Breast epithelium (tissue), 3 donors: Measurements from ENCODE around the gene PCDHGA8.

ENCODE experiments used
- CTCF ChIP-seq, 3 donors: fragments of 450-650 bp; IDR thresholded peaks; one replicate each; pipeline ENCODE4 v1.5.1; 2016 to 2017; ENCODE audit warnings: antibody characterized with exemption in 3 of 3, mild to moderate bottlenecking in 3 of 3, moderate library complexity in 3 of 3
- POLR2A ChIP-seq: fragments of 450-650 bp; IDR thresholded peaks from one replicate; pipeline ENCODE4 v1.6.1; 2016; ENCODE audit warnings: antibody characterized with exemption, mild to moderate bottlenecking, moderate library complexity
- POLR2AphosphoS5 ChIP-seq, 3 donors: sonication (generic); formaldehyde crosslinking; IDR thresholded peaks; one replicate each; pipeline ENCODE4 v1.6.1; 2017; ENCODE audit warnings: antibody characterized with exemption in 3 of 3

- no peak for TF ChIP-seq CTCF (IDR thresholded peaks at IDR 0.05)
- TF ChIP-seq POLR2AphosphoS5 (IDR thresholded peaks at IDR 0.05): no peak
- no peak for TF ChIP-seq POLR2A
Observed at GRCh38 chr5:141369994-141370848, 22.2 kb upstream of the PCDHGA8 start, which contains the start of gene PCDHGB3.
